NCI-H774 (cell line): Measurements from ENCODE around the gene ALX4.

Experiments used
- DNase-seq: peaks from one replicate; lab custom pipeline; 2025; lab: John Stamatoyannopoulos, UW

The ALX4 gene

GRCh38 chr11:44267750-44268613 lies 42.0 kb downstream of the ALX4 start:
- no peak for DNase-seq

- DNase-seq, result no peak
Observed at GRCh38 chr11:44267006-44267749, 42.8 kb downstream of the ALX4 start.

GRCh38 chr11:44266056-44266780 lies 43.7 kb downstream of the ALX4 start:
- DNase-seq, result no peak

GRCh38 chr11:44264761-44265160 lies 45.2 kb downstream of the ALX4 start:
- DNase-seq, result no peak

- no peak for DNase-seq
Observed at GRCh38 chr11:44264438-44264749, 45.5 kb downstream of the ALX4 start.

- no peak for DNase-seq
Observed at GRCh38 chr11:44263738-44264437, 46.1 kb downstream of the ALX4 start.

- DNase-seq, result no peak
Observed at GRCh38 chr11:44261800-44262591, 47.9 kb downstream of the ALX4 start.

GRCh38 chr11:44260081-44260480 lies 49.9 kb downstream of the ALX4 start:
- no peak for DNase-seq

GRCh38 chr11:44258839-44259420 lies 51.0 kb downstream of the ALX4 start:
- no peak for DNase-seq

GRCh38 chr11:44258190-44258489 lies 51.8 kb downstream of the ALX4 start:
- no peak for DNase-seq

GRCh38 chr11:44257338-44258189 lies 52.4 kb downstream of the ALX4 start:
- DNase-seq, result no peak

GRCh38 chr11:44256673-44257291 lies 53.2 kb downstream of the ALX4 start:
- DNase-seq, result no peak

- no peak for DNase-seq
Observed at GRCh38 chr11:44255406-44256071, 54.4 kb downstream of the ALX4 start.

- no peak for DNase-seq
Observed at GRCh38 chr11:44252999-44253602, 56.8 kb downstream of the ALX4 start.

- DNase-seq, result no peak
Observed at GRCh38 chr11:44250421-44250820, 59.5 kb downstream of the ALX4 start.

GRCh38 chr11:44248109-44248508 lies 61.8 kb downstream of the ALX4 start:
- DNase-seq, result no peak

- no peak for DNase-seq
Observed at GRCh38 chr11:44247508-44247907, 62.4 kb downstream of the ALX4 start.

GRCh38 chr11:44246726-44247125 lies 63.2 kb downstream of the ALX4 start:
- no peak for DNase-seq
